OCI-LY7 (cell line): ENCODE data around the gene DBET. TPM values are rescaled to one million over a fixed set of nuclear protein-coding genes. Genes with fewer than 3 reads are reported as not detected.
"Not testable (repeated sequence)": the region's sequence is repeated elsewhere in the genome, so short reads cannot be mapped to it uniquely, and the experiment has no call there.

ENCODE experiments used
- Bru-seq: library from RNA; stranded (reverse); fragments of 400-500 nt; gene quantifications from one replicate; lab custom pipeline; 2021; lab: Mats Ljungman, UMichigan
- BruChase-seq, 2 experiments: library from RNA; stranded (reverse); fragments of 400-500 nt; gene quantifications; one replicate each; lab custom pipeline; 2021; lab: Mats Ljungman, UMichigan
- BruUV-seq: library from RNA; stranded (reverse); fragments of 400-500 nt; replicated peaks from 2 replicates; lab custom pipeline; 2021; lab: Mats Ljungman, UMichigan
- CTCF ChIA-PET: fragments of 300-600 bp; sonication (Branson Sonifier 250); formaldehyde crosslinking; loops from one replicate; lab custom pipeline; 2022; ENCODE audit warnings: antibody characterized with exemption; ENCODE audit not compliant: unreplicated experiment; lab: Charles Lee
- POLR2A ChIA-PET: fragments of 300-600 bp; sonication (Branson Sonifier 250); formaldehyde crosslinking; loops from one replicate; lab custom pipeline; 2022; ENCODE audit warnings: antibody characterized with exemption; lab: Charles Lee
- DNase-seq: peaks from one replicate; pipeline ENCODE4 v3.0.0-alpha.2; 2015; ENCODE audit warnings: low spot score
- H2AFZ ChIP-seq: fragments of 200-600 bp; sonication (generic), shearing (Covaris generic); 2 replicates; pipeline ENCODE4 v1.6.1; 2014; ENCODE audit warnings: mild to moderate bottlenecking, antibody characterized with exemption, low read length, moderate library complexity
- H3K27ac ChIP-seq: fragments of 200-600 bp; sonication (generic); 2 replicates; pipeline ENCODE4 v1.5.1; 2014; ENCODE audit warnings: mixed run types, low read depth, mild to moderate bottlenecking, moderate library complexity, low read length, inconsistent platforms; ENCODE audit not compliant: poor library complexity, severe bottlenecking
- H3K36me3 ChIP-seq: fragments of 200-600 bp; sonication (generic); 2 replicates; pipeline ENCODE4 v1.6.1; 2014; ENCODE audit warnings: mild to moderate bottlenecking, antibody characterized with exemption, low read length, moderate library complexity, mixed read lengths; ENCODE audit not compliant: insufficient read depth
- H3K4me1 ChIP-seq: fragments of 200-600 bp; sonication (generic); 2 replicates; pipeline ENCODE4 v1.5.1; 2014; ENCODE audit warnings: mild to moderate bottlenecking, low read length; ENCODE audit not compliant: insufficient read depth, poor library complexity, severe bottlenecking
- H3K4me2 ChIP-seq: fragments of 200-600 bp; sonication (generic); 2 replicates; pipeline ENCODE4 v1.6.1; 2014; ENCODE audit warnings: mild to moderate bottlenecking, low read length
- H3K4me3 ChIP-seq: fragments of 200-600 bp; sonication (generic); 2 replicates; pipeline ENCODE4 v1.5.1; 2014; ENCODE audit warnings: mild to moderate bottlenecking, low read depth, low read length; ENCODE audit not compliant: poor library complexity, severe bottlenecking
- H3K79me2 ChIP-seq: fragments of 200-600 bp; sonication (generic); 2 replicates; pipeline ENCODE4 v1.6.1; 2016; ENCODE audit warnings: low read depth, mild to moderate bottlenecking, low read length, moderate library complexity, mixed read lengths; ENCODE audit not compliant: insufficient read depth
- H3K9me2 ChIP-seq: fragments of 200-600 bp; sonication (generic); 2 replicates; pipeline ENCODE4 v1.6.1; 2016; ENCODE audit warnings: mild to moderate bottlenecking, low read length, mixed read lengths; ENCODE audit not compliant: insufficient read depth
- H3K9me3 ChIP-seq: fragments of 200-600 bp; sonication (generic); 2 replicates; pipeline ENCODE4 v1.6.1; 2014; ENCODE audit warnings: mild to moderate bottlenecking, mixed run types, low read length, mixed read lengths
- H4K20me1 ChIP-seq: fragments of 200-600 bp; sonication (generic); 2 replicates; pipeline ENCODE4 v1.6.1; 2014; ENCODE audit warnings: mild to moderate bottlenecking, antibody characterized with exemption, low read length, moderate library complexity, mixed read lengths; ENCODE audit not compliant: insufficient read depth
- CTCF ChIP-seq: fragments of 200-600 bp; sonication (generic); conservative IDR thresholded peaks from 2 replicates; pipeline ENCODE4 v1.5.1; 2014; ENCODE audit warnings: mild to moderate bottlenecking, antibody characterized with exemption, low read length, moderate library complexity, mixed read lengths
- EZH2phosphoT487 ChIP-seq: fragments of 200-600 bp; sonication (generic); IDR thresholded peaks from 2 replicates; pipeline ENCODE4 v1.6.1; 2018; ENCODE audit warnings: low read depth, borderline replicate concordance, mild to moderate bottlenecking, mixed run types, antibody characterized with exemption, low read length, moderate library complexity, mixed read lengths
- intact Hi-C: fragments of 100-400 bp; cut with micrococcal nuclease; formaldehyde crosslinking; loops from one replicate; pipeline ENCODE4 v1.10.0; 2022; ENCODE audit not compliant: unreplicated experiment
- long read RNA-seq: library from polyadenylated mRNA; stranded (forward); transcript quantifications from one replicate; pipeline ENCODE4 v2.0.0, GENCODE V29; 2022
- total RNA-seq, 2 experiments: library from RNA; depleted of rRNA in 1 of 2; stranded (reverse); fragments of >200 nt in 1 of 2; shearing (Covaris generic) in 1 of 2; gene quantifications; 2 replicates each; pipeline ENCODE4 v1.2.3, GENCODE V29; 2014 to 2022

Gene DBET
- total RNA-seq (2014; rRNA removed; shearing (Covaris generic)), result not detected in 2 replicates
- total RNA-seq (2022), result not detected in 2 replicates
- not detected for Bru-seq, nascent RNA
- not detected for BruChase-seq, experiment 1, labeled RNA remaining after a 6-hour chase
- BruChase-seq, experiment 2, labeled RNA remaining after a 2-hour chase, result not detected
- long read RNA-seq, result 0 reads

DNA sequence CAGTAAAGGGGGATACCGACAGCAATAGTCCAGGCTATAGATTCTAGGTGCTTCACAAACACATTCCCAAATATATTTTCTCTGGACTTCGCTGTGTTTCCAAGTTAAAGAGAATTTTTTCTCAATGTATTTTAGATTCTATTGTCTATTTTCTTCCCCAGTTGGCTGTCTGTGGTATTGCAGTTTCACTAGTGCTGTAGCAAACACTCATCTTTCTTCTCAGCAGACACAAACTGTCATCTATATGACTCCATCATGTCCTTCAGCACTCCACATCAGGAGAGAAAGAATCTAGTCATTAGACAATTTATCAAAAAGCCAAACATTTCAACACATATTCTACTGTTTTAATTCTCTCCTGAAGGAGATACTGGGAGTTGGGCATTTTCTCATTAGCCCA, at the start of gene DBET:
Gene DBET, plus strand, starts transcription at position 161 of the 400 bp plus-strand sequence.
- CTCF ChIA-PET, H3K79me2 ChIP-seq, intact Hi-C loops, H3K9me2 ChIP-seq, H2AFZ ChIP-seq, DNase-seq, H3K4me3 ChIP-seq, POLR2A ChIA-PET, H3K4me1 ChIP-seq, H3K36me3 ChIP-seq, H3K4me2 ChIP-seq, H3K27ac ChIP-seq, H3K9me3 ChIP-seq, BruUV-seq, H4K20me1 ChIP-seq: not testable (repeated sequence)

DNA sequence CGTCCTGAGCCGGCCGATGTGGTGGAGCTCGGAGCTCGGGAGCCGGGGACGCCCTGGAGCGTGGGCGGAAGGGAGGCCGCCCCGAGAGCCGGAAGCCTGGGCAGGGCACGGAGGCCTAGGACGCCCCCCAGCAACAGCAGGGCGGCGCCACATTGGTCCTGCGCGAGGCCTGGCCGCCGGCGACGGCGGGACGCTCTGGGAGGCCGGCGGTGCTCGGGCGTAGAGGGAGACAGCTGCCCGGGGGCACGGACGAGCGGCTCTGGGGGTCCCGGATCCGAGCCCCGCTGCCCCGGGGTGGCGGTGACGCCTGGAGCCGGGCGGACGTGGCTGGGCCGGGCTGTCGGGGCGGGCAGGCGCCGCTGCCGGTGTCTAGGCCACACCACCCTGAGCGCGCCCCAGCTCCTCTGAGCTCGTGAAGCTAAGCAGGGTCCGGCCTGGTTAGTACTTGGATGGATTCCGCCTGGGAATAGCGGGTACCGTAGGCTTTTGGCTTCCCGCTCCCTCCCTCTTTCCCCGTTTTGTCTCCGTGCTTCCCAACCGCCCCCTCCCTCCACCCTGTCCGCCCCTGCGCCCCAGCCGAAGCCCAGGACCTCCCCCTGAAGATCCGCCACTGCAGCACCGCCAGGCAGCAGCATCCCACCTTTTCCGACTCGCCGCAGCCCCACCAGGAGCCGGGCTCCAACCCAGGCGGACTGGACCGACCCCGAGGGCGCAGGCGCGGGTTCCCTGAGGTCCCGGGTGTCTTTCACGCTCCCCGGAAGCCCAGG, 49.3 kb upstream of the DBET start:
- TF ChIP-seq EZH2phosphoT487, result no peak
- TF ChIP-seq CTCF, result no peak
- Histone ChIP-seq H3K27ac (no peak overlapping the region), H4K20me1 (no peaks in the 10 kb centered on the region), H3K79me2 (no peaks in the 10 kb centered on the region), H3K4me1 (no peaks in the 10 kb centered on the region), H2AFZ (no peak overlapping the region), H3K4me2 (no peak overlapping the region), H3K9me2 (no peaks in the 10 kb centered on the region), H3K4me3 (no peak overlapping the region), H3K9me3 (no peaks in the 10 kb centered on the region), H3K36me3 (no peaks in the 10 kb centered on the region)
- CTCF ChIA-PET, result no interaction called here
- POLR2A ChIA-PET, result no interaction called here
- no TSS peak for BruUV-seq
- no peak for DNase-seq
- intact Hi-C loops, result no loop called here

DNA sequence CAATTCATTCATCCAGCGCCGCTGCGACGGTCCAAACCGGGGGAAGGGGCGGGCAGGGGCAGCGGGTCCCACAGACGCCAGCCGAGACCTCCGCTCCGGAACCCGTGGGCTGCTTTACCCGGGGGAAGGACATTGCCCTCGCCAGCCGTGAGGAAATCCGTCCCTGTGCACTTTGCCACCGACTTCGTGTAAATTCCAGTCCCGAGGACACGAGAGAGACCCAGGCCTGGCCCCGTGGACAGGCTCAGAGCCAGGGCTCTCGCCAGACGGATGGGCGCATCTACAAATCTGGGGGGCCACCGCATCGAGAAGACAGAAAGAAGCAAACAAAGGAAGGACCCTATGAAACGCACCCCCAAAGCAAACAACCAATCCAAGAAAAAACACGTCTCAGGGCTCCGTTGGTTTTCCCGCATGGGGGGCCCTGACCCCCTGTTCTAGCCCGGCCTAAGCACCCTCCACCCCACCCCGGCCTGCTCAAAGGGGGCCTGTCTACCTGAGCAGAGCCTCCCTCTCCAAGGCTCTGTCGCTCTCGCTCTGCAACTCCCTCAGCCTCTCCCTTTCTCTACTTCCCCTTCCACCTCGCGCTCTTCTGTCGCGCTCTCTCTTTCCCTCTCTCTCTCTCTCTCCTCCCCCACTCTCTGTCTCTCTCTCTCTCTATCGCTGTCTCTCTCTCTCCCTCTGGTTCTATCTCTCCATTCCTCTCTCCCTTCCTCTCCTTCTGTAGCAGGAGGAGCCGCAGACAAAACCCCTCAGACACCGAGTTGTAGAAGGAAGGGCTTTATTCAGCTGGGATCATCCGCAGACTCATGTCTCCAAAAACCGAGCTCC, 48.5 kb upstream of the DBET start:
- TF ChIP-seq CTCF (no peak), EZH2phosphoT487 (no peak)
- Histone ChIP-seq H4K20me1 (no peaks in the 10 kb centered on the region), H3K4me2 (no peak overlapping the region), H3K27ac (no peak overlapping the region), H3K9me3 (no peaks in the 10 kb centered on the region), H3K9me2 (no peaks in the 10 kb centered on the region), H2AFZ (no peak overlapping the region), H3K36me3 (no peaks in the 10 kb centered on the region), H3K4me3 (no peak overlapping the region), H3K4me1 (no peaks in the 10 kb centered on the region), H3K79me2 (no peaks in the 10 kb centered on the region)
- POLR2A ChIA-PET, result no interaction called here
- BruUV-seq, result no TSS peak
- CTCF ChIA-PET, result no interaction called here
- DNase-seq, result no peak
- intact Hi-C loops, result no loop called here
